Epithelial cell of esophagus (primary cell): ENCODE data around the gene CDON.
"Not testable (repeated sequence)": the region's sequence is repeated elsewhere in the genome, so short reads cannot be mapped to it uniquely, and the experiment has no call there.

ENCODE experiments used
- DNase-seq: peaks from one replicate; pipeline ENCODE4 v3.0.0; 2010; ENCODE audit warnings: low read depth
- H3K4me3 ChIP-seq: 2 replicates; pipeline ENCODE4 v1.5.1; 2011; ENCODE audit warnings: mild to moderate bottlenecking, low read length, control low read depth
- CTCF ChIP-seq: IDR thresholded peaks from 2 replicates; pipeline ENCODE4 v1.5.1; 2011; ENCODE audit warnings: low read depth, mild to moderate bottlenecking, low read length, control low read depth, inconsistent platforms; ENCODE audit not compliant: insufficient read depth; ENCODE audit errors: missing control alignments

CDON gene

GRCh38 chr11:125998267-125998666 is 64.4 kb downstream of the CDON start:
- no peak for TF ChIP-seq CTCF

GRCh38 chr11:125995313-125995712 is 67.4 kb downstream of the CDON start:
- DNase-seq = no peak
- H3K4me3 ChIP-seq = no peak overlapping the region
- TF ChIP-seq CTCF = no peak

More at GRCh38 chr11:125998267-125998666, 64.4 kb downstream of the CDON start:
- no peak overlapping the region for H3K4me3 ChIP-seq
- no peak for DNase-seq

GRCh38 chr11:125994509-125994908 is 68.2 kb downstream of the CDON start:
- H3K4me3 ChIP-seq = no peak overlapping the region
- no peak for DNase-seq
- no peak for TF ChIP-seq CTCF

GRCh38 chr11:125992893-125993292 is 69.8 kb downstream of the CDON start:
- no peak for DNase-seq
- H3K4me3 ChIP-seq = no peak overlapping the region
- TF ChIP-seq CTCF = no peak

GRCh38 chr11:125990244-125990643 is 72.4 kb downstream of the CDON start:
- no peak overlapping the region for H3K4me3 ChIP-seq
- TF ChIP-seq CTCF = no peak
- DNase-seq = peak; percentile 5

- no peak overlapping the region for H3K4me3 ChIP-seq
- DNase-seq = no peak
- no peak for TF ChIP-seq CTCF
Observed at GRCh38 chr11:125987066-125987641, 75.5 kb downstream of the CDON start.

GRCh38 chr11:125985956-125986355 is 76.7 kb downstream of the CDON start:
- not testable (repeated sequence) for DNase-seq

GRCh38 chr11:125982348-125982730 is 80.3 kb downstream of the CDON start:
- TF ChIP-seq CTCF = no peak

More at GRCh38 chr11:125985956-125986355, 76.7 kb downstream of the CDON start:
- H3K4me3 ChIP-seq = not testable (repeated sequence)

More at GRCh38 chr11:125982348-125982730, 80.3 kb downstream of the CDON start:
- DNase-seq = no peak
- no peak overlapping the region for H3K4me3 ChIP-seq
